HAP-1 (cell line): ENCODE results near the gene FYB1.

Experiments
- DNase-seq, 2 experiments: peaks; one replicate each; pipeline ENCODE4 v3.0.0-alpha.2; 2016 to 2020; ENCODE audit warnings: low spot score in 2 of 2
- H3K27me3 ChIP-seq: fragments of 250-450 bp; sonication (Bioruptor Pico); 2 replicates; pipeline ENCODE4 v1.5.1; 2020; ENCODE audit warnings: low read depth, mild to moderate bottlenecking, moderate library complexity
- H3K36me3 ChIP-seq: fragments of 250-450 bp; sonication (Bioruptor Pico); replicated peaks from 2 replicates; pipeline ENCODE4 v1.5.1; 2020; ENCODE audit warnings: mild to moderate bottlenecking
- H3K4me1 ChIP-seq: fragments of 250-450 bp; sonication (Bioruptor Pico); 2 replicates; pipeline ENCODE4 v1.5.1; 2020; ENCODE audit warnings: mild to moderate bottlenecking
- H3K4me3 ChIP-seq: fragments of 250-450 bp; sonication (Bioruptor Pico); 2 replicates; pipeline ENCODE4 v1.5.1; 2020; ENCODE audit warnings: mild to moderate bottlenecking, moderate library complexity
- H3K9me3 ChIP-seq: fragments of 250-450 bp; sonication (Bioruptor Pico); 2 replicates; pipeline ENCODE4 v1.5.1; 2020; ENCODE audit warnings: mild to moderate bottlenecking, moderate library complexity
- in situ Hi-C: fragments of 300-500 bp; cut with MboI; formaldehyde crosslinking; loops from 3 replicates; pipeline ENCODE4 v1.14.3; 2020; ENCODE audit warnings: low sequenced_read_pairs, inconsistent platforms, mixed read lengths

Gene FYB1

GRCh38 chr5:39195198-39195826, 24.1 kb downstream of the FYB1 start:
- Histone ChIP-seq H3K4me3 (no peak overlapping the region), H3K4me1 (no peaks in the 10 kb centered on the region), H3K36me3 (no peaks in the 10 kb centered on the region), H3K9me3 (no peaks in the 10 kb centered on the region), H3K27me3 (no peaks in the 10 kb centered on the region)
- in situ Hi-C loops = no loop called here
- no peak for DNase-seq

- in situ Hi-C loops = no loop called here
- H3K27me3 ChIP-seq = no peaks in the 10 kb centered on the region
- DNase-seq = no peak
Measured at GRCh38 chr5:39194466-39195136, 24.8 kb downstream of the FYB1 start.

GRCh38 chr5:39193553-39194465, 25.6 kb downstream of the FYB1 start:
- in situ Hi-C loops = no loop called here
- H3K4me1 ChIP-seq = no peaks in the 10 kb centered on the region
- DNase-seq = no peak
- no peaks in the 10 kb centered on the region for H3K36me3 ChIP-seq
- H3K27me3 ChIP-seq = no peaks in the 10 kb centered on the region
- no peak overlapping the region for H3K4me3 ChIP-seq
- no peaks in the 10 kb centered on the region for H3K9me3 ChIP-seq

More at GRCh38 chr5:39194466-39195136, 24.8 kb downstream of the FYB1 start:
- Histone ChIP-seq H3K36me3 (no peaks in the 10 kb centered on the region), H3K9me3 (no peaks in the 10 kb centered on the region), H3K4me3 (no peak overlapping the region), H3K4me1 (no peaks in the 10 kb centered on the region)

GRCh38 chr5:39192450-39193160, 26.8 kb downstream of the FYB1 start:
- Histone ChIP-seq H3K27me3 (no peaks in the 10 kb centered on the region), H3K4me3 (no peak overlapping the region), H3K36me3 (no peaks in the 10 kb centered on the region), H3K9me3 (no peaks in the 10 kb centered on the region), H3K4me1 (no peaks in the 10 kb centered on the region)
- in situ Hi-C loops = no loop called here
- no peak for DNase-seq

- no peak for DNase-seq
- Histone ChIP-seq H3K36me3 (no peaks in the 10 kb centered on the region), H3K27me3 (no peaks in the 10 kb centered on the region), H3K4me1 (no peaks in the 10 kb centered on the region), H3K9me3 (no peaks in the 10 kb centered on the region), H3K4me3 (no peak overlapping the region)
- in situ Hi-C loops = no loop called here
Measured at GRCh38 chr5:39191216-39191615, 28.1 kb downstream of the FYB1 start.

- Histone ChIP-seq H3K4me3 (no peak overlapping the region), H3K27me3 (no peaks in the 10 kb centered on the region), H3K36me3 (no peaks in the 10 kb centered on the region), H3K9me3 (no peaks in the 10 kb centered on the region), H3K4me1 (no peaks in the 10 kb centered on the region)
- no peak for DNase-seq
- in situ Hi-C loops = no loop called here
Measured at GRCh38 chr5:39190311-39191102, 28.9 kb downstream of the FYB1 start.

- H3K9me3 ChIP-seq = no peaks in the 10 kb centered on the region
- H3K4me1 ChIP-seq = no peaks in the 10 kb centered on the region
- no peaks in the 10 kb centered on the region for H3K27me3 ChIP-seq
- H3K4me3 ChIP-seq = no peak overlapping the region
- in situ Hi-C loops = no loop called here
- no peak for DNase-seq
- no peaks in the 10 kb centered on the region for H3K36me3 ChIP-seq
Measured at GRCh38 chr5:39189292-39189955, 29.9 kb downstream of the FYB1 start.

GRCh38 chr5:39187831-39188731, 31.3 kb downstream of the FYB1 start:
- in situ Hi-C loops = no loop called here
- Histone ChIP-seq H3K9me3 (no peaks in the 10 kb centered on the region), H3K4me1 (no peaks in the 10 kb centered on the region), H3K4me3 (no peak overlapping the region), H3K27me3 (no peaks in the 10 kb centered on the region), H3K36me3 (no peaks in the 10 kb centered on the region)
- DNase-seq = no peak

GRCh38 chr5:39186722-39187539, 32.4 kb downstream of the FYB1 start:
- Histone ChIP-seq H3K9me3 (no peaks in the 10 kb centered on the region), H3K27me3 (no peaks in the 10 kb centered on the region), H3K36me3 (no peaks in the 10 kb centered on the region), H3K4me1 (no peaks in the 10 kb centered on the region), H3K4me3 (no peak overlapping the region)
- in situ Hi-C loops = no loop called here
- no peak for DNase-seq

GRCh38 chr5:39186289-39186688, 33.1 kb downstream of the FYB1 start:
- Histone ChIP-seq H3K9me3 (no peaks in the 10 kb centered on the region), H3K27me3 (no peaks in the 10 kb centered on the region), H3K4me1 (no peaks in the 10 kb centered on the region), H3K36me3 (no peaks in the 10 kb centered on the region), H3K4me3 (no peak overlapping the region)
- DNase-seq = no peak
- in situ Hi-C loops = no loop called here

- in situ Hi-C loops = no loop called here
- H3K36me3 ChIP-seq = no peaks in the 10 kb centered on the region
- DNase-seq = no peak
- no peaks in the 10 kb centered on the region for H3K27me3 ChIP-seq
- H3K9me3 ChIP-seq = no peaks in the 10 kb centered on the region
- no peaks in the 10 kb centered on the region for H3K4me1 ChIP-seq
- no peak overlapping the region for H3K4me3 ChIP-seq
Measured at GRCh38 chr5:39185761-39186160, 33.6 kb downstream of the FYB1 start.
